ENCODE measurements around the gene CHST11. TPM values are rescaled to one million over a fixed set of nuclear protein-coding genes. Genes with fewer than 3 reads are reported as not detected.

The CHST11 gene
- total RNA-seq, 5 donors from 2014 or later (not counting 1 experiment from before 2014, with no cell fraction given), result 49.8 to 78.3 (median 63.7) TPM

GRCh38 chr12:104747330-104747729 lies 290.6 kb downstream of the CHST11 start:
- H3K4me3 ChIP-seq (ENCODE audit: control insufficient read depth in 1 of 2, extremely low read depth in 1 of 2, low read length in 1 of 2), result no peak overlapping the region
- no peaks in the 10 kb centered on the region for H3K36me3 ChIP-seq (ENCODE audit: control insufficient read depth in 2 of 2, extremely low read depth in 1 of 2, insufficient read depth in 1 of 2, low read length in 1 of 2)
- H3K27ac Mint-ChIP-seq, result peak overlapping the region in 1 of 2 donors; percentile 59
- H3K4me1 ChIP-seq (ENCODE audit: control insufficient read depth in 1 of 2, extremely low read depth in 1 of 2, insufficient read depth in 2 of 2, low read length in 2 of 2), result peaks cover 4 to 26% of the 10 kb centered on the region in 2 experiments
- no peak for ATAC-seq (replicated peaks in 1 of 4)
- peaks cover 16% of the 10 kb centered on the region for H3K36me3 Mint-ChIP-seq
- peaks cover 68 to 75% (median 71%) of the 10 kb centered on the region in 3 donors for H3K4me1 Mint-ChIP-seq
- DNase-seq, result no peak
- POLR2A ChIA-PET, result no interaction called here
- H3K4me3 Mint-ChIP-seq, result peak overlapping the region in 2 of 3 donors; percentile 32 to 52
- no peaks in the 10 kb centered on the region for H3K27me3 ChIP-seq (replicated peaks in 1 of 2; ENCODE audit: control insufficient read depth in 2 of 2, extremely low read depth in 1 of 2, insufficient read depth in 2 of 2, low read length in 1 of 2)
- CTCF ChIA-PET, result interaction anchor here in 1 of 2 donors (0.6 kb wide), 1 partner anchor 60 kb away, joined by 3 read pairs; no protein-coding TSS in a partner anchor
- peaks cover 0 to 2% (median 0%) of the 10 kb centered on the region in 3 donors for H3K9me3 Mint-ChIP-seq
- no peaks in the 10 kb centered on the region for H3K27me3 Mint-ChIP-seq
- H3K9me3 ChIP-seq, result no peaks in the 10 kb centered on the region
- no CpG with 5 or more reads among the region's 2 CpGs for WGBS (ENCODE audit: insufficient coverage)
- no peak overlapping the region for H3K27ac ChIP-seq (ENCODE audit: low read length)

- WGBS (ENCODE audit: insufficient coverage), result no CpG with 5 or more reads among the region's 8 CpGs
- ATAC-seq (replicated peaks in 1 of 4) (peak in 2 of 4 experiments; percentile 44 to 77), DNase-seq (peak in 9 of 35 experiments; percentile 8 to 37 (median 20))
- H3K27me3 ChIP-seq (replicated peaks in 1 of 2; ENCODE audit: control insufficient read depth in 2 of 2, extremely low read depth in 1 of 2, insufficient read depth in 2 of 2, low read length in 1 of 2), result no peaks in the 10 kb centered on the region
- no peaks in the 10 kb centered on the region for H3K36me3 ChIP-seq (ENCODE audit: control insufficient read depth in 2 of 2, extremely low read depth in 1 of 2, insufficient read depth in 1 of 2, low read length in 1 of 2)
- ChIA-PET POLR2A (no interaction called here), CTCF (interaction anchor here in 1 of 2 donors (0.6 kb wide), 1 partner anchor 61 kb away, joined by 3 read pairs; no protein-coding TSS in a partner anchor)
- Mint-ChIP-seq H3K4me1 (peaks cover 62 to 75% (median 68%) of the 10 kb centered on the region in 3 donors), H3K27ac (peak overlapping the region; percentile 59 to 65), H3K27me3 (no peaks in the 10 kb centered on the region), H3K36me3 (peaks cover 13% of the 10 kb centered on the region), H3K4me3 (peak overlapping the region; percentile 1 to 52 (median 32)), H3K9me3 (peaks cover 0 to 1% (median 0%) of the 10 kb centered on the region in 3 donors)
- H3K4me1 ChIP-seq (ENCODE audit: control insufficient read depth in 1 of 2, extremely low read depth in 1 of 2, insufficient read depth in 2 of 2, low read length in 2 of 2), result peaks cover 4 to 24% of the 10 kb centered on the region in 2 experiments
- H3K9me3 ChIP-seq, result no peaks in the 10 kb centered on the region
- H3K27ac ChIP-seq (ENCODE audit: low read length), result no peak overlapping the region
- no peak overlapping the region for H3K4me3 ChIP-seq (ENCODE audit: control insufficient read depth in 1 of 2, extremely low read depth in 1 of 2, low read length in 1 of 2)
These were observed 291.2 kb downstream of the CHST11 start for GRCh38 chr12:104747955-104748354.

- Histone ChIP-seq H3K27ac (ENCODE audit: low read length) (no peak overlapping the region), H3K4me3 (ENCODE audit: control insufficient read depth in 1 of 2, extremely low read depth in 1 of 2, low read length in 1 of 2) (no peak overlapping the region), H3K9me3 (no peaks in the 10 kb centered on the region), H3K4me1 (ENCODE audit: control insufficient read depth in 1 of 2, extremely low read depth in 1 of 2, insufficient read depth in 2 of 2, low read length in 2 of 2) (peaks cover 4 to 24% of the 10 kb centered on the region in 2 experiments), H3K27me3 (replicated peaks in 1 of 2; ENCODE audit: control insufficient read depth in 2 of 2, extremely low read depth in 1 of 2, insufficient read depth in 2 of 2, low read length in 1 of 2) (no peaks in the 10 kb centered on the region), H3K36me3 (ENCODE audit: control insufficient read depth in 2 of 2, extremely low read depth in 1 of 2, insufficient read depth in 1 of 2, low read length in 1 of 2) (no peaks in the 10 kb centered on the region)
- H3K27ac Mint-ChIP-seq, result peak overlapping the region in 1 of 2 donors; percentile 59
- WGBS (ENCODE audit: insufficient coverage), result no CpG with 5 or more reads among the region's 7 CpGs
- ChIA-PET CTCF (no interaction called here), POLR2A (no interaction called here)
- no peaks in the 10 kb centered on the region for H3K9me3 Mint-ChIP-seq
- peaks cover 11% of the 10 kb centered on the region for H3K36me3 Mint-ChIP-seq
- no peaks in the 10 kb centered on the region for H3K27me3 Mint-ChIP-seq
- peak overlapping the region in 1 of 3 donors; percentile 52 for H3K4me3 Mint-ChIP-seq
- DNase-seq (no peak), ATAC-seq (replicated peaks in 1 of 4) (no peak)
- H3K4me1 Mint-ChIP-seq, result peaks cover 62 to 76% (median 67%) of the 10 kb centered on the region in 3 donors
These were observed 291.6 kb downstream of the CHST11 start for GRCh38 chr12:104748356-104748755.

GRCh38 chr12:104748790-104749189 lies 292.0 kb downstream of the CHST11 start:
- H3K27ac ChIP-seq (ENCODE audit: low read length), result no peak overlapping the region
- CTCF ChIA-PET, result no interaction called here

GRCh38 chr12:104749545-104749944 lies 292.8 kb downstream of the CHST11 start:
- H3K27ac Mint-ChIP-seq, result peak overlapping the region in 1 of 2 donors; percentile 13
- 100% methylated on average over 2 of the region's 4 CpGs for WGBS (ENCODE audit: insufficient coverage)
- POLR2A ChIA-PET, result interaction anchor here in 1 of 2 donors (0.9 kb wide), 1 partner anchor 161 kb away, joined by 3 read pairs; no protein-coding TSS in a partner anchor
- CTCF ChIA-PET, result no interaction called here
- Histone ChIP-seq H3K27me3 (replicated peaks in 1 of 2; ENCODE audit: control insufficient read depth in 2 of 2, extremely low read depth in 1 of 2, insufficient read depth in 2 of 2, low read length in 1 of 2) (no peaks in the 10 kb centered on the region), H3K4me3 (ENCODE audit: control insufficient read depth in 1 of 2, extremely low read depth in 1 of 2, low read length in 1 of 2) (no peak overlapping the region), H3K4me1 (ENCODE audit: control insufficient read depth in 1 of 2, extremely low read depth in 1 of 2, insufficient read depth in 2 of 2, low read length in 2 of 2) (peaks cover 4 to 24% of the 10 kb centered on the region in 2 experiments), H3K36me3 (ENCODE audit: control insufficient read depth in 2 of 2, extremely low read depth in 1 of 2, insufficient read depth in 1 of 2, low read length in 1 of 2) (no peaks in the 10 kb centered on the region), H3K9me3 (no peaks in the 10 kb centered on the region), H3K27ac (ENCODE audit: low read length) (no peak overlapping the region)
- no peaks in the 10 kb centered on the region for H3K27me3 Mint-ChIP-seq
- DNase-seq (no peak), ATAC-seq (replicated peaks in 1 of 4) (no peak)
- no peaks in the 10 kb centered on the region for H3K9me3 Mint-ChIP-seq
- H3K4me1 Mint-ChIP-seq, result peaks cover 58 to 67% (median 62%) of the 10 kb centered on the region in 3 donors
- H3K36me3 Mint-ChIP-seq, result peaks cover 4% of the 10 kb centered on the region
- no peak overlapping the region for H3K4me3 Mint-ChIP-seq

More at GRCh38 chr12:104748790-104749189, 292.0 kb downstream of the CHST11 start:
- Histone ChIP-seq H3K4me1 (ENCODE audit: control insufficient read depth in 1 of 2, extremely low read depth in 1 of 2, insufficient read depth in 2 of 2, low read length in 2 of 2) (peaks cover 4 to 24% of the 10 kb centered on the region in 2 experiments), H3K27me3 (replicated peaks in 1 of 2; ENCODE audit: control insufficient read depth in 2 of 2, extremely low read depth in 1 of 2, insufficient read depth in 2 of 2, low read length in 1 of 2) (no peaks in the 10 kb centered on the region), H3K9me3 (no peaks in the 10 kb centered on the region), H3K4me3 (ENCODE audit: control insufficient read depth in 1 of 2, extremely low read depth in 1 of 2, low read length in 1 of 2) (no peak overlapping the region), H3K36me3 (ENCODE audit: control insufficient read depth in 2 of 2, extremely low read depth in 1 of 2, insufficient read depth in 1 of 2, low read length in 1 of 2) (no peaks in the 10 kb centered on the region)
- DNase-seq (no peak), ATAC-seq (replicated peaks in 1 of 4) (no peak)
- POLR2A ChIA-PET, result no interaction called here
- no peaks in the 10 kb centered on the region for H3K9me3 Mint-ChIP-seq
- H3K27ac Mint-ChIP-seq, result no peak overlapping the region
- no peaks in the 10 kb centered on the region for H3K27me3 Mint-ChIP-seq
- peaks cover 62 to 75% (median 64%) of the 10 kb centered on the region in 3 donors for H3K4me1 Mint-ChIP-seq
- peaks cover 9% of the 10 kb centered on the region for H3K36me3 Mint-ChIP-seq
- no peak overlapping the region for H3K4me3 Mint-ChIP-seq
- WGBS (ENCODE audit: insufficient coverage), result 89% methylated on average over 3 of the region's 5 CpGs

- no peaks in the 10 kb centered on the region for H3K27me3 Mint-ChIP-seq
- peaks cover 9% of the 10 kb centered on the region for H3K36me3 Mint-ChIP-seq
- Histone ChIP-seq H3K9me3 (no peaks in the 10 kb centered on the region), H3K36me3 (ENCODE audit: control insufficient read depth in 2 of 2, extremely low read depth in 1 of 2, insufficient read depth in 1 of 2, low read length in 1 of 2) (no peaks in the 10 kb centered on the region), H3K4me3 (ENCODE audit: control insufficient read depth in 1 of 2, extremely low read depth in 1 of 2, low read length in 1 of 2) (no peak overlapping the region), H3K4me1 (ENCODE audit: control insufficient read depth in 1 of 2, extremely low read depth in 1 of 2, insufficient read depth in 2 of 2, low read length in 2 of 2) (peaks cover 4 to 24% of the 10 kb centered on the region in 2 experiments), H3K27me3 (replicated peaks in 1 of 2; ENCODE audit: control insufficient read depth in 2 of 2, extremely low read depth in 1 of 2, insufficient read depth in 2 of 2, low read length in 1 of 2) (no peaks in the 10 kb centered on the region), H3K27ac (ENCODE audit: low read length) (no peak overlapping the region)
- CTCF ChIA-PET, result no interaction called here
- H3K4me3 Mint-ChIP-seq, result no peak overlapping the region
- no peaks in the 10 kb centered on the region for H3K9me3 Mint-ChIP-seq
- WGBS (ENCODE audit: insufficient coverage), result 50% methylated on average over 2 of the region's 5 CpGs
- no peak overlapping the region for H3K27ac Mint-ChIP-seq
- DNase-seq (peak in 1 of 35 experiments; percentile 39), ATAC-seq (replicated peaks in 1 of 4) (peak in 1 of 4 experiments; percentile 34)
- POLR2A ChIA-PET, result interaction anchor here in 1 of 2 donors (0.9 kb wide), 1 partner anchor 161 kb away, joined by 3 read pairs; no protein-coding TSS in a partner anchor
- peaks cover 56 to 68% (median 60%) of the 10 kb centered on the region in 3 donors for H3K4me1 Mint-ChIP-seq
These were observed 293.3 kb downstream of the CHST11 start for GRCh38 chr12:104750061-104750460.

Data from T-cell (primary cell).